Effector CD8-positive, alpha-beta T cell (primary cell): Measurements from ENCODE around the gene PDE1C.

Experiments used
- DNase-seq: peaks from one replicate; lab custom pipeline; 2025; lab: John Stamatoyannopoulos, UW

The PDE1C gene

DNA sequence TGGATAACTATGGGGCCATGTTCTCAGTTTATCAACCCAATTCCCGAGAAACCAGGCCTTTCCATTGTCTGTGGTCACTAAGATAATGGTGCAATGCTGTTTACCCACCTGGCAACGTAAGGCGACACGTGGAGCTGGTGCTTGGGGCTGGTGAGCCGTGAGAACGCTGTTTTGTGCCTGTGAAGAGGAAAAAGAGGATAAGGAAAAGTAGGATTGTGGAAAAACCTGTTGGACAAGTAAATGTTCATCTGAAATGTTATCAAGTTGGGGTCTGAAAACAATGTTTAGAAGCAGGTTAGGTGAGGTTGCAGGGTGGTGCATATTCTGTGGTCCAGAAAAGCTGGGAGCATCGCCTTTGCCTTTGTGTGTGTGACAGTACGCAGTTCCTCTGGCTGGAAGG, 294.7 kb downstream of the PDE1C start:
- no peak for DNase-seq

DNA sequence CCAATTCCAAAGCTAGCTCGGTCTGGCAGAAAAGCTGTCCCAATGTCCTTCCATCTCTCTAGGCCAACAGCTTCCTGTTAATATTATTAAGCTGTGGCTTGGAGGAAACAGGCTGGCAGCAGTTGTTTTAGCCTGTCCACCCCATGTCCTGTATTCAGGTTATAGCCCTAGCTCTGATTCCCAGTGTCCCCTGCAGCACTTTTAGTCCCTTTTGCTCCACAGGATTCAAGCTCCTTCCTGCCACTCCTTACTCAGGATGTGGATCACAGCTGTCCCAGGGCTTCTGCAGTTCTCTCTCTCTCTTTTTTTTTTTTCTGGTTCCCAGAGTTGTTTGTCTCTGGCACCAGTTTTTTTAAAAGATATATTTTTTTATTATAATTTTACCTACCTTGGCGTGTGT, 298.0 kb downstream of the PDE1C start:
- DNase-seq: no peak

DNA sequence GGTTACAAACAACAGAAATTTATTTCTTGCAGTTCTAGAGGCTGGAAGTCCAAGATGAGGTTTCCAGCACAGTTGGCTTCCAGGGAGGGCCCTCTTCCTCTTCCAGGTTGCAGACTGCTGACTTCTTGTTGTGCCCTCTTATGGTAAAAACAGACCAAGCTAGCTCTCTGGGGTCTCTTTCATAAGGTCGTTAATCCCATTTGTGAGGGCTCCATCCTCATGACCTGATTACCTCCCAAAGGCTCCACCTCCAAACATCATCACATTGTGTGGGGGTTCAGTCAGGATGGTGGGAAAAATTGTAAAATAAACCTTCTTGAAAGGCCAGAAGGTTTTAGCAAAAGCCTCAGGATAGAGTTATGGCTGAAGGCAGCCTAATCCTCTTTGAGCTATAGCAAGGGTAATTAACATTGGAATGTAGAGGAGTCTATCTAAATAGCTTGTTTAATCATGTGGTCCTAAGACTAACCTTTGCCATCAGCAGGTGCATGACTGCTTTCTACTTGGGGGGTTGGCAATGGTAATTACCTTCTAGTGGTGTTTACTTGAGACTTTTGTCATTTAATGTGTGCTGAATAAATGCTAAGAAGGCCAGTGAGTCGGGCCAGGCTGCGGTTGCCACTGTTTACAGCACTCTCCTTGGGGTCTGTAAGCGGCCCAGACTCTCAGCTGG, 302.4 kb downstream of the PDE1C start:
- DNase-seq: no peak

GRCh38 chr7:31764462-31764861, 305.7 kb downstream of the PDE1C start:
- DNase-seq: no peak

- DNase-seq: no peak
Measured at GRCh38 chr7:31763548-31763947, 306.7 kb downstream of the PDE1C start.

- no peak for DNase-seq
Measured at GRCh38 chr7:31761646-31762045, 308.6 kb downstream of the PDE1C start.

- no peak for DNase-seq
Measured at GRCh38 chr7:31758755-31759154, 311.5 kb downstream of the PDE1C start.

DNA sequence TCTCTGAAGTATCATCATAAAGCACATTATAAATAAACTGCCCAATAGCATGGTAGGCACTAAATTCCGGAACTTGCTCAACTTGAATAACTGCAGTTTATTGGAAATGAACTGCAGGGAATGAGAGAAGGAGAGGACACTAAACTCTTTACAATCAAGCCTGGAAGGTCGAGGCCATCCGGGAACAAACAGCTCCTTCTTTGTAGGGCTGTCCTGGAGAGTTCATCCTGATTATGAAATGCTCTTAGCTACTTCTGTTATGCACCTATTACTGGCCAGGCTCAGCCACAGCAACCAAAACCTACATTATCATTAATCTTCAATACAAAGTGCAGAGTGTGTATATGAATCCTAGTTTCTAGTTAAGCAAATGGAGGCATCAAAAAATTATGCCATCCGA, 318.5 kb downstream of the PDE1C start:
- no peak for DNase-seq

DNA sequence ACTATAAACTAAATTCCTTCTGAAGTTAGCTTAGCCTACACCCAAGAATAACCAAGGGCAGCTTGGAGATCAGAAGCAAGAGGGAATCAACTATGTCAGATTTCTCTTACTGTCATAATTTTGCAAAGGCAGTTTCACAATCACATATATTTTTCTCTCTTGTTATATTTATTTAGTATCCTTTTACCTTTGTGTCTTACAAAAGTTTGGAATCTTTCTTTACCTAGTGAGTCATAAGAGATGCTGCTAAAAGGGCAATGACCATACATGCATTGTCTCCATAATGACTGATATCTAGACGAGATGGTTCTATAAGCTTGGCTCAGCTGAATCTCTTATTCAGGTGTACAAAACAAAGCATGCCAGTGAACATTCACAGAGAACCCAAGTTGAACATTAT, 322.1 kb downstream of the PDE1C start:
- no peak for DNase-seq

DNA sequence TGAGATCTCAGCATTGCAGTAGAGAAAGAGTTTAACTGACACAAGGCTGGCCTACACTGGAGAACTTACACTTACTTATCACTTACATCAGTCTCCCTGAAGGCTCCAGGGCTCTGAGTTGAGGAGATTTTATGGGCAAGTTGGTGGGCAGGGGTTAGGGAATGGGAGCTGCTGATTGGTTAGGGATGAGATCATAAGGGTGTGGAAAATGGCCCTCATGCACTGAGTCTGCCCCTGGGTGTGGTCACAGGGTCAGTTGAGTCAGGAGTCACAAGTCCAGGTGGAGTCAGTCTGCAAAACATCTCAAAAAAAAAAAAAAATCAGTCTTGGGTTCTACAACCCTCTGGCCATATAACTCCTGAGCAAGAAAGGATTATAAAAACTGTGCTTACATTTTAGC, 322.7 kb downstream of the PDE1C start:
- no peak for DNase-seq

- no peak for DNase-seq
Measured at GRCh38 chr7:31744294-31744874, 325.8 kb downstream of the PDE1C start.

GRCh38 chr7:31741852-31742251, 328.4 kb downstream of the PDE1C start:
- no peak for DNase-seq

DNA sequence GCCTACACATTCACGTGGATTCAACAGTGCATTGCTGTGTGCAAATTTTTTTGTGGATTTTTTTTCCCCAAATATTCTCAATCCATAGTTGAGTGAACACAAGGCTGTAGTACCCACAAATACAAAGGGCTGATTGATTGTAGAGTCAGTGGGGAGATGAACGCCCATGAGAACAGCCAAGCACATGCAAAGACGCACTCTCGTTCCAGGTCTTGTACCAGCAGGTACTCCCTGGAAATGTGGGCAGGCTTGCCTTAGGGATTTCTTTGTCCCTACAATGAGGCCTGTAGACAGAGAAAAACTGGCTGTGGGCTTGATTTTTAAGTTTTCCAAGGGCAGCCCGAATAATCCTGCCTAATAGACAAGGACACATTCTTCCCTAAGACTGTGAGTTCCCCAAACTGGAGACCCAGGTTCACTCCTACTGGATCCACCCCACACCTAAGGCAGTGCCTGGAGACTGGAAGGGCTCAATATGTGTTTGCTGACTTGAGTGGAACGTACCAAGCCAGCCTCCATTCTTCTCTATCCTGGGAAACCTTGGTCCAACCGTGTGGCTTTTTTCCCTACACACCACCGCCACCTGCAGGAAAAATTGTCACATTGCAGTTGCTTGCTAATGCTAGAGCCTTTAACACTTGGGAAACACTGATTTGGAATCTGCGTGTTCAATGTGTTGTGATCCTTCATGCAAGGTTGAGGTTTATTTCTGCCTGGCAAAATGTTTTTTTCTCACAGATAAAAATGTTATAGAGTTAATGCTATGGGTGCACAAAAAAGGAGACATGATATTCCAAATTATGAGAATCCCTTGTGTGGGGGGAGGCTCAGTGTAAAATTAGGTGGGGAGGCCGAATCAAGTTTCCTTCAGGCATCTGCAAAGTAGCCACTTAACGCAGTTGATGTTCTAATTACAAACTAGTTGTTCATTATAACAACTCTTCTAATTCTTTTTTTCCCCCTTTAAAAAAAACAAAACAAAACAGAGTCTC, 333.9 kb downstream of the PDE1C start:
- no peak for DNase-seq

GRCh38 chr7:31734456-31734855, 335.8 kb downstream of the PDE1C start:
- DNase-seq: no peak

GRCh38 chr7:31729195-31729804, 340.9 kb downstream of the PDE1C start:
- no peak for DNase-seq

DNA sequence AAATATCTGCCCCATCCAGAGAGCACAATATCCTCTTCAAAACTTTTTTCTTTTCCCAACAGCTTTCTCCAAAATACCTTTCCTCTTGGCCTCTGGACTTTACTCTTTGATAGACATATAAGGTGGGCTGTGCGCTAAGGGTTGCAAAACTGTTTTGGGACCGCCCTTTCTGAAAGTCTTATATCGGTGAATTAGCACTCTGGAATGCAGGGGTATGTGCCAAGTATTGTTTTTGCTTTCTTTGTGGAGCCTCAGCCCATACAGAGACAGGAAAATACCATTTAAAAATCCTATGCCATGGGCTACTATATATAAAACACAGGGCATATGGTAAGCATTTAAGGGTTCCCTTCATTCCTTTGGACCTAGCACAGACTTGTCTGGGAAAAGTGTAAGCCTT, 345.5 kb downstream of the PDE1C start:
- no peak for DNase-seq

- no peak for DNase-seq
Measured at GRCh38 chr7:31720366-31720765, 349.8 kb downstream of the PDE1C start.

- no peak for DNase-seq
Measured at GRCh38 chr7:31716355-31716754, 353.9 kb downstream of the PDE1C start.

DNA sequence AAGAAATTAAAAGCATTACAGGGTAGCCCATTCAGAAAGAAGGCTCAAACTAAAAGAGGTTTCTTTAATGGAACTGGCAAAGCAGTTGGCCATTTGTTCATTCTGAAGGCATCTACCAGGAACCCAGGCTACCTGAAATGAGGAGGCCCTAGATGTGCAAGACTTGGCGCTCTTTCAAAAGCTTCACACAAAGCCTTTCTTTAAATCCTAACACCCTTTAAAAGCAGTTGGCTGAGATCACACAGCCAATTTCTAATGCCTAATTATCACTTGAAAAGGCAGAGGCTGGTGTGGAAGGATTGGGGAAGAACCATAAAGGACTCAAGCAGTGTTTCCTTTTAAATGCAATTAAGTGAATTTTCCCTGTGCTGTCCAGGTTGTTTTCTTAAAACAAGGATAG, 360.0 kb downstream of the PDE1C start:
- no peak for DNase-seq

DNA sequence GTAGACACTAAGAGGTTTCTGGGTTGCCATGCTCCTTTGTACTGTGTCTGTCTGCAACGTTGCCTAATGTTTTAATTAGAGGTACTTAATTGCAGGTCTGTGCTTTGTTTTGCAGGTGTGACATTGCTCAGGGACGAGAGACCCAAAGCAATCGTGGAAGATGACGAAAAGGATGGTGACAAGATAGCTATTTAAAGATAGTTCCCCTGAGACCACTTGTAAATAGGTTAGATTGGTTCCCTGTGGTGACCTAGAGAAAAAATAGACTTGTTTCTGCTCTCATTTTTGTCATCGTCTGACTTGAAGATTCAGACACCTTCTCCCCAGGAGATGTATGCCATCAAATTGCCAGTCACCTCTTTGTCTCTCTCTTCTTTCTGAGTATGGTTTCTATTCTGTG, 363.1 kb downstream of the PDE1C start:
- no peak for DNase-seq

DNA sequence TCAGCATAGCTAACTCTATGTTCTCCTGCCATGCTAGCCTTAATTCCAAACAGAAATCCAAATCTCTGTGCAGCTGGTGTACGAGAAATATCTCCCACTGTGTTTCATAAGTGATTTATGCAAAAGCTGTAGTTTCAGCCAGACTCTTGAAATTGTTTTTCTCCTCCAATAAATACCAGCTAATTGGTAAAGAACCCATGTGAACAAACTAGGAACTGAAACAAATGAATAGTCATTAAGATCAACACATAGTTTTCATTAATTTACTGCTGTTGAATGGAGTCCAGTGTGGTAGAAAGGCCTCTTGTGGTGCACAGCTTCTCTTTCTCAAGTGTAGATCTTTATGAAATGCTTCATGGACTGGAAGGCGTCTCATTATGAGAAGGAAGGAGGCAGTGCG, 364.8 kb downstream of the PDE1C start:
- DNase-seq: no peak

- no peak for DNase-seq
Measured at GRCh38 chr7:31702354-31702753, 367.9 kb downstream of the PDE1C start.
